C4-2B (cell line): ENCODE results near the gene SLC16A13.
"Not testable (repeated sequence)": the region's sequence is repeated elsewhere in the genome, so short reads cannot be mapped to it uniquely, and the experiment has no call there.

ENCODE experiments used
- H3K27ac ChIP-seq: fragments of 450-650 bp; 2 replicates; pipeline ENCODE4 v1.5.1; 2017
- CTCF ChIP-seq: fragments of 450-650 bp; conservative IDR thresholded peaks from 2 replicates; pipeline ENCODE4 v1.5.1; 2017; ENCODE audit warnings: mild to moderate bottlenecking
- ZFX ChIP-seq: fragments of 450-650 bp; IDR thresholded peaks from 2 replicates; pipeline ENCODE4 v1.6.1; 2017

SLC16A13 gene

GRCh38 chr17:7035591-7036368 lies at the start of gene SLC16A13:
TSS of gene SLC16A13 (plus strand) at chr17:7036015. CDS start at chr17:7036383, 368 bp downstream.
- H3K27ac ChIP-seq = peak within 1 kb of the TSS; percentile 70
- TF ChIP-seq CTCF (no peak), ZFX (no peak)

- H3K27ac ChIP-seq = no peak overlapping the region
- TF ChIP-seq ZFX (no peak), CTCF (no peak)
Measured at GRCh38 chr17:6986676-6987075, 49.1 kb upstream of the SLC16A13 start.

- H3K27ac ChIP-seq = no peak overlapping the region
- TF ChIP-seq ZFX (no peak), CTCF (no peak)
Measured at GRCh38 chr17:6989779-6990178, 46.0 kb upstream of the SLC16A13 start.

- H3K27ac ChIP-seq = not testable (repeated sequence)
Measured at GRCh38 chr17:6993613-6994056, 42.2 kb upstream of the SLC16A13 start.

- no peak overlapping the region for H3K27ac ChIP-seq
- TF ChIP-seq CTCF (no peak), ZFX (no peak)
Measured at GRCh38 chr17:6994118-6994598, 41.7 kb upstream of the SLC16A13 start.

- H3K27ac ChIP-seq = no peak overlapping the region
- TF ChIP-seq ZFX (no peak), CTCF (no peak)
Measured at GRCh38 chr17:6994666-6995256, 41.1 kb upstream of the SLC16A13 start.

- TF ChIP-seq CTCF = no peak
Measured at GRCh38 chr17:6995500-6996255, 40.1 kb upstream of the SLC16A13 start, which contains the start of gene ALOX12. TSS of gene ALOX12 (plus strand) at chr17:6996049. CDS start at chr17:6996118, 69 bp downstream.

More at GRCh38 chr17:6995500-6996255, 40.1 kb upstream of the SLC16A13 start, which contains the start of gene ALOX12:
- no peak within 1 kb of the TSS for H3K27ac ChIP-seq
